NB4 (cell line): ENCODE measurements around the gene RAPSN.

Source experiments
- MAX ChIP-seq: IDR thresholded peaks from 2 replicates; pipeline ENCODE4 v1.6.1; 2011; ENCODE audit warnings: low read depth, low read length
- POLR2A ChIP-seq: IDR thresholded peaks from 2 replicates; pipeline ENCODE4 v1.6.1; 2011; ENCODE audit warnings: mild to moderate bottlenecking; ENCODE audit not compliant: insufficient read length; ENCODE audit errors: extremely low read depth

- TF ChIP-seq MAX (no peak), POLR2A (no peak)
These were observed 8.9 kb downstream of the RAPSN start for GRCh38 chr11:47440054-47440476.
